K562 (cell line): ENCODE data around the gene FKRP. TPM values are rescaled to one million over a fixed set of nuclear protein-coding genes. Genes with fewer than 3 reads are reported as not detected.

Experiments
- ATAC-seq: fragments of 200-7000 bp; cut with Tn5 transposase; 3 replicates; pipeline ENCODE4 v1.9.1; 2020; ENCODE audit warnings: moderate library complexity
- BruUV-seq: library from RNA; stranded (reverse); fragments of 400-500 nt; replicated peaks from 2 replicates; lab custom pipeline; 2021; lab: Mats Ljungman, UMichigan
- CTCF ChIA-PET: fragments of 300-600 bp; formaldehyde crosslinking; extraction: SDS; loops from one replicate; lab custom pipeline; 2021; ENCODE audit warnings: low intra/inter-chr PET ratio; lab: Yijun Ruan, JAX
- POLR2A ChIA-PET: fragments of 300-600, 350-650 bp; sonication (Branson Sonifier 250); formaldehyde crosslinking; extraction: SDS; loops from one replicate; lab custom pipeline; 2021; ENCODE audit warnings: antibody characterized with exemption, inconsistent platforms; lab: Yijun Ruan, JAX
- DNase-seq, 4 experiments: peaks; one replicate each; pipeline versions ENCODE4 v3.0.0 to v3.0.0-alpha.2; 2011 to 2018; ENCODE audit warnings: low spot score in 3 of 4, mixed read lengths in 3 of 4; ENCODE audit errors: extremely low read depth in 1 of 4
- FAIRE-seq: peaks from 2 replicates; lab custom pipeline; 2011; peaks lifted over from hg19 to GRCh38; lab: Jason Lieb, UNC
- H2AFZ ChIP-seq: 2 replicates; pipeline ENCODE4 v1.6.0; 2011; ENCODE audit warnings: low read depth, low read length, control low read depth, inconsistent platforms
- H3K27ac ChIP-seq: fragments of 200-600 bp; 3 replicates; pipeline ENCODE4 v1.8.0; 2011; ENCODE audit warnings: low read depth, mild to moderate bottlenecking, control low read depth, inconsistent platforms, low read length, moderate library complexity, mixed read lengths; ENCODE audit errors: extremely low read depth
- H3K27me3 ChIP-seq, 2 experiments: fragments of 300-600 bp in 1 of 2; 2 replicates in 1 of 2; 3 replicates in 1 of 2; pipeline versions ENCODE4 v1.6.0 to v1.8.0; 2011; ENCODE audit warnings: inconsistent platforms in 2 of 2, low read length in 2 of 2, mild to moderate bottlenecking in 1 of 2, mixed read lengths in 1 of 2, moderate library complexity in 1 of 2; ENCODE audit not compliant: control insufficient read depth in 2 of 2, insufficient read depth in 2 of 2
- H3K36me3 ChIP-seq: fragments of 300-600 bp; 3 replicates; pipeline ENCODE4 v1.8.0; 2011; ENCODE audit warnings: mild to moderate bottlenecking, low read length, inconsistent platforms; ENCODE audit not compliant: control insufficient read depth, insufficient read depth
- H3K4me1 ChIP-seq, 2 experiments: fragments of 200-600 bp in 1 of 2; replicated peaks in 1 of 2; 2 replicates in 1 of 2; 3 replicates in 1 of 2; pipeline versions ENCODE4 v1.5.1 to v1.8.0; 2011; ENCODE audit warnings: inconsistent platforms in 2 of 2, low read length in 2 of 2, mild to moderate bottlenecking in 1 of 2, mixed read lengths in 1 of 2, moderate library complexity in 1 of 2; ENCODE audit not compliant: control insufficient read depth in 2 of 2, insufficient read depth in 2 of 2
- H3K4me2 ChIP-seq: 2 replicates; pipeline ENCODE4 v1.6.1; 2011; ENCODE audit warnings: low read length, control low read depth, inconsistent platforms, mixed read lengths; ENCODE audit not compliant: insufficient read depth
- H3K4me3 ChIP-seq: fragments of 200-600 bp; sonication (generic), shearing (Covaris generic); 2 replicates; pipeline ENCODE4 v1.5.1; 2016; ENCODE audit warnings: control low read depth, inconsistent platforms
- H3K79me2 ChIP-seq: fragments of 200-600 bp; 3 replicates; pipeline ENCODE4 v1.8.0; 2011; ENCODE audit warnings: low read length, inconsistent platforms; ENCODE audit not compliant: control insufficient read depth, insufficient read depth
- H3K9ac ChIP-seq, 2 experiments: 2 replicates each; pipeline versions ENCODE4 v1.6.0 to v1.6.1; 2011; ENCODE audit warnings: low read depth in 2 of 2, low read length in 2 of 2, control low read depth in 1 of 2, inconsistent platforms in 1 of 2, mild to moderate bottlenecking in 1 of 2, mixed read lengths in 1 of 2; ENCODE audit not compliant: insufficient read depth in 1 of 2
- H3K9me1 ChIP-seq: one replicate; pipeline ENCODE4 v1.6.0; 2011; ENCODE audit warnings: inconsistent platforms, mild to moderate bottlenecking, low read length, moderate library complexity; ENCODE audit not compliant: control insufficient read depth, insufficient read depth
- H3K9me3 ChIP-seq: replicated peaks from 2 replicates; pipeline ENCODE4 v1.5.1; 2011; ENCODE audit warnings: low read depth, low read length, inconsistent platforms; ENCODE audit not compliant: control insufficient read depth, insufficient read depth
- H4K20me1 ChIP-seq: replicated peaks from 2 replicates; pipeline ENCODE4 v1.6.1; 2011; ENCODE audit warnings: low read length, inconsistent platforms, mixed read lengths; ENCODE audit not compliant: control insufficient read depth, insufficient read depth
- ARNT ChIP-seq, 2 experiments: fragments of 450-650 bp; IDR thresholded peaks; 2 replicates each; pipeline ENCODE4 v1.6.1; 2016; ENCODE audit warnings: mild to moderate bottlenecking in 1 of 2
- ETS2 ChIP-seq: IDR thresholded peaks from 2 replicates; pipeline ENCODE4 v1.6.1; 2016; ENCODE audit warnings: borderline replicate concordance, missing genetic modification characterization, mild to moderate bottlenecking, moderate library complexity, missing compliant biosample characterization; ENCODE audit not compliant: poor library complexity, severe bottlenecking
- POLR3A ChIP-seq: IDR thresholded peaks from 2 replicates; pipeline ENCODE4 v1.6.1; 2011; ENCODE audit warnings: borderline replicate concordance, mild to moderate bottlenecking, moderate library complexity; ENCODE audit not compliant: insufficient read length, insufficient read depth; ENCODE audit errors: extremely low read depth
- RBFOX2 ChIP-seq: fragments of 200-400 bp; formaldehyde crosslinking; IDR thresholded peaks from 2 replicates; pipeline ENCODE4 v1.6.1; 2017; ENCODE audit warnings: low read depth, mild to moderate bottlenecking, low read length, moderate library complexity
- ZNF696 ChIP-seq: fragments of 250-450 bp; sonication (Bioruptor Pico); conservative IDR thresholded peaks from 2 replicates; pipeline ENCODE4 v1.4.0; 2020; ENCODE audit warnings: mild to moderate bottlenecking, moderate library complexity
- WGBS: fragments of 100-300 bp; shearing (Covaris generic); methylation state at CpG from one replicate; pipeline ENCODE4 v1.1.6; 2016; ENCODE audit warnings: low coverage, mixed read lengths; ENCODE audit not compliant: insufficient coverage; ENCODE audit errors: missing lambda C conversion rate; 5-methylcytosine and 5-hydroxymethylcytosine counted together
- in situ Hi-C: fragments of 300-500 bp; cut with MboI; formaldehyde crosslinking; loops from 4 replicates; pipeline ENCODE4 v1.15.0; 2018; ENCODE audit warnings: inconsistent platforms, mixed read lengths
- intact Hi-C: fragments of 100-400 bp; cut with micrococcal nuclease; formaldehyde crosslinking; loops from 2 replicates; pipeline ENCODE4 v1.14.2; 2022
- polyA plus RNA-seq, 8 experiments: library from polyadenylated mRNA; depleted of rRNA in 4 of 8; stranded (reverse) in 5 of 8; unstranded in 3 of 8; fragments of >200 nt; fragmentation: Nextera tagmentation in 2 of 8; fragmentation: Illumina TruSeq in 1 of 8; extraction: Ambion mirVana in 2 of 8; extraction: Trizol in 1 of 8; gene quantifications; 2 replicates each; pipeline versions ENCODE4 v1.2.1 to v1.2.3, GENCODE V29; 2011 to 2014; ENCODE audit warnings: inconsistent platforms in 1 of 8, missing spikeins in 1 of 8
- total RNA-seq, 7 experiments: library from RNA; depleted of rRNA in 6 of 7; stranded (reverse); fragments of >200 nt in 6 of 7; fragmentation: Illumina TruSeq in 2 of 7; extraction: Trizol in 2 of 7; gene quantifications; 2 replicates each; pipeline versions ENCODE4 v1.2.1 to v1.2.3, GENCODE V29; 2011 to 2021; ENCODE audit warnings: low replicate concordance in 1 of 7

The FKRP gene
- total and polyA plus RNA-seq, 9 of the 15 experiments (the other 6 are each of a cell fraction or from before 2014, with no cell fraction given), result 0.68 to 16.1 (median 6.5) TPM

- no peak for DNase-seq
- Histone ChIP-seq H4K20me1 (peaks cover 65% of the 10 kb centered on the region), H3K9me1 (peaks cover 7% of the 10 kb centered on the region), H2AFZ (no peak overlapping the region), H3K79me2 (peaks cover 83% of the 10 kb centered on the region), H3K27me3 (no peaks in the 10 kb centered on the region), H3K4me2 (no peak overlapping the region), H3K4me1 (peaks cover 33 to 59% of the 10 kb centered on the region in 2 experiments), H3K4me3 (no peak overlapping the region), H3K36me3 (peaks cover 62% of the 10 kb centered on the region; the same call in 2 of the 3 replicates), H3K9ac (peak overlapping the region in 1 of 2 experiments; percentile 53; a peak in 2 of 4 replicates), H3K27ac (no peak overlapping the region), H3K9me3 (no peaks in the 10 kb centered on the region)
- in situ Hi-C loops (no loop called here), intact Hi-C loops (no loop called here)
- 87% methylated on average over 13 of the region's 17 CpGs for WGBS
- CTCF ChIA-PET, result no interaction called here
- ATAC-seq, result no peak
- no peak for TF ChIP-seq ZNF696
- no peak for TF ChIP-seq ETS2 (tag)
- peak; percentile 10; the same call in 1 of the 2 replicates for TF ChIP-seq RBFOX2
- TF ChIP-seq ARNT (IDR thresholded peaks at IDR 0.05), result no peak
- no peak for TF ChIP-seq POLR3A
- no TSS peak for BruUV-seq
- no peak for FAIRE-seq
- POLR2A ChIA-PET, result interaction anchor here (0.6 to 2.2 kb wide), 10 partner anchors 9 to 281 kb away, joined by 3 to 10 read pairs (median 4); no protein-coding TSS in a partner anchor
Observed at GRCh38 chr19:46741447-46741846, 4.4 kb upstream of the FKRP start.
